B cell (primary cell): Measurements from ENCODE around the gene FAM217A. TPM values are rescaled to one million over a fixed set of nuclear protein-coding genes. Genes with fewer than 3 reads are reported as not detected.

Source experiments
- ATAC-seq: fragments of 200-7000 bp; cut with Tn5 transposase; one replicate; pipeline ENCODE4 v1.10.0; 2021; ENCODE audit warnings: low read depth, mild to moderate bottlenecking, moderate number of reproducible peaks, moderate library complexity
- CTCF ChIA-PET: fragments of 350-600 bp; sonication (Branson Sonifier 250); formaldehyde crosslinking; loops from one replicate; lab custom pipeline; 2021; ENCODE audit warnings: antibody characterized with exemption, inconsistent platforms; lab: Charles Lee
- POLR2A ChIA-PET: fragments of 350-600 bp; sonication (Branson Sonifier 250); formaldehyde crosslinking; loops from one replicate; lab custom pipeline; 2021; ENCODE audit warnings: antibody characterized with exemption; lab: Charles Lee
- DNase-seq: peaks from one replicate; pipeline ENCODE4 v3.0.0; 2013
- H2AFZ ChIP-seq: 2 replicates; pipeline ENCODE4 v1.6.1; 2012; ENCODE audit warnings: mild to moderate bottlenecking, low read depth, low read length; ENCODE audit not compliant: insufficient read depth, poor library complexity, severe bottlenecking
- H3K27ac ChIP-seq, 2 donors: 1 replicate in 1 of 2; 2 replicates in 1 of 2; pipeline ENCODE4 v1.5.1; 2012 to 2013; ENCODE audit warnings: low read length in 2 of 2, mild to moderate bottlenecking in 2 of 2, moderate library complexity in 1 of 2
- H3K27me3 ChIP-seq, 4 experiments: fragments of 200-600 bp in 1 of 4; sonication (generic) in 1 of 4; replicated peaks in 1 of 4; 1 replicate in 2 of 4; 2 replicates in 2 of 4; pipeline versions ENCODE4 v1.6.1 to v1.7.0; 2013 to 2016; ENCODE audit warnings: low read length in 3 of 4, mild to moderate bottlenecking in 2 of 4, mixed read lengths in 1 of 4, moderate library complexity in 1 of 4; ENCODE audit not compliant: insufficient read depth in 4 of 4, control insufficient read depth in 3 of 4; ENCODE audit errors: control extremely low read depth in 1 of 4
- H3K36me3 ChIP-seq, 2 experiments: replicated peaks in 1 of 2; 1 replicate in 1 of 2; 2 replicates in 1 of 2; pipeline versions ENCODE4 v1.6.1 to v1.7.1; 2013; ENCODE audit warnings: low read length in 1 of 2; ENCODE audit not compliant: insufficient read depth in 2 of 2, control insufficient read depth in 1 of 2; ENCODE audit errors: control extremely low read depth in 1 of 2, extremely low read depth in 1 of 2
- H3K4me1 ChIP-seq, 2 donors: fragments of 200-600 bp in 1 of 2; sonication (generic) in 1 of 2; 1 replicate in 1 of 2; 2 replicates in 1 of 2; pipeline versions ENCODE4 v1.5.1 to v1.6.1; 2013 to 2017; ENCODE audit warnings: low read length in 2 of 2; ENCODE audit not compliant: control insufficient read depth in 2 of 2, insufficient read depth in 2 of 2
- H3K4me2 ChIP-seq: replicated peaks from 2 replicates; pipeline ENCODE3; 2012; ENCODE audit warnings: mild to moderate bottlenecking, low read depth, low read length; ENCODE audit not compliant: poor library complexity, severe bottlenecking
- H3K4me3 ChIP-seq, 5 experiments: fragments of 200-600 bp in 1 of 5; sonication (generic) in 1 of 5; 1 replicate in 3 of 5; 2 replicates in 2 of 5; pipeline versions ENCODE4 v1.5.1 to v1.7.0; 2011 to 2016; ENCODE audit warnings: low read length in 4 of 5, mild to moderate bottlenecking in 4 of 5, low read depth in 2 of 5, control low read depth in 1 of 5, moderate library complexity in 1 of 5; ENCODE audit not compliant: insufficient read depth in 1 of 5; ENCODE audit errors: control extremely low read depth in 1 of 5, extremely low read depth in 1 of 5
- H3K79me2 ChIP-seq: fragments of 200-600 bp; sonication (generic); one replicate; pipeline ENCODE4 v1.6.0; 2016; ENCODE audit warnings: low read length; ENCODE audit not compliant: control insufficient read depth, insufficient read depth
- H3K9ac ChIP-seq: fragments of 200-600 bp; sonication (generic); 2 replicates; pipeline ENCODE4 v1.6.1; 2017; ENCODE audit warnings: mild to moderate bottlenecking, low read length, moderate library complexity
- H3K9me3 ChIP-seq, 3 donors: one replicate each; pipeline versions ENCODE4 v1.6.1 to v1.7.1; 2013; ENCODE audit warnings: low read length in 2 of 3; ENCODE audit not compliant: control insufficient read depth in 2 of 3, insufficient read depth in 1 of 3; ENCODE audit errors: control extremely low read depth in 1 of 3
- H4K20me1 ChIP-seq: 2 replicates; pipeline ENCODE4 v1.6.0; 2012; ENCODE audit warnings: mild to moderate bottlenecking, low read length; ENCODE audit not compliant: insufficient read depth, control insufficient read depth, poor library complexity, severe bottlenecking
- H3K27ac Mint-ChIP-seq: one replicate; pipeline ENCODE4 v1.8.0; 2021; ENCODE audit warnings: mixed read lengths
- H3K27me3 Mint-ChIP-seq: one replicate; pipeline ENCODE4 v1.8.0; 2021; ENCODE audit warnings: mixed read lengths
- H3K4me1 Mint-ChIP-seq: one replicate; pipeline ENCODE4 v1.8.0; 2021; ENCODE audit warnings: mixed read lengths
- H3K4me3 Mint-ChIP-seq: one replicate; pipeline ENCODE4 v1.8.0; 2021; ENCODE audit warnings: mixed read lengths
- H3K9me3 Mint-ChIP-seq: one replicate; pipeline ENCODE4 v1.8.0; 2022; ENCODE audit warnings: mixed read lengths; ENCODE audit not compliant: insufficient read depth
- EZH2 ChIP-seq: IDR thresholded peaks from 2 replicates; pipeline ENCODE4 v1.6.1; 2012; ENCODE audit warnings: borderline replicate concordance, low read depth, mild to moderate bottlenecking, moderate library complexity, low read length; ENCODE audit not compliant: insufficient read depth, poor library complexity, severe bottlenecking
- WGBS: methylation state at CpG from one replicate; pipeline ENCODE4 v1.1.5; 2013; ENCODE audit warnings: missing lambda C conversion rate; ENCODE audit not compliant: insufficient coverage; 5-methylcytosine and 5-hydroxymethylcytosine counted together
- intact Hi-C: fragments of 100-400 bp; cut with micrococcal nuclease; formaldehyde crosslinking; loops from one replicate; pipeline ENCODE4 v1.10.0; 2022
- polyA plus RNA-seq: library from polyadenylated mRNA; depleted of rRNA; stranded (reverse); fragments of >200 nt; gene quantifications from 2 replicates; pipeline ENCODE4 v1.2.3, GENCODE V29; 2012
- total RNA-seq, 2 donors: library from RNA; stranded (reverse); fragments of 120-200 nt in 1 of 2; gene quantifications; 1 replicate in 1 of 2; 2 replicates in 1 of 2; pipeline versions ENCODE4 v1.2.3 to v1.2.4, GENCODE V29; 2013 to 2022
- TF ChIP-seq, protein P1 (sequence below): fragments of 200-600 bp; IDR thresholded peaks from one replicate; pipeline ENCODE4 v1.8.0; 2022; ENCODE audit warnings: antibody characterized with exemption, mild to moderate bottlenecking

FAM217A gene
- total and polyA plus RNA-seq, 2 donors (not counting 1 experiment from before 2014, with no cell fraction given) = not detected

DNA sequence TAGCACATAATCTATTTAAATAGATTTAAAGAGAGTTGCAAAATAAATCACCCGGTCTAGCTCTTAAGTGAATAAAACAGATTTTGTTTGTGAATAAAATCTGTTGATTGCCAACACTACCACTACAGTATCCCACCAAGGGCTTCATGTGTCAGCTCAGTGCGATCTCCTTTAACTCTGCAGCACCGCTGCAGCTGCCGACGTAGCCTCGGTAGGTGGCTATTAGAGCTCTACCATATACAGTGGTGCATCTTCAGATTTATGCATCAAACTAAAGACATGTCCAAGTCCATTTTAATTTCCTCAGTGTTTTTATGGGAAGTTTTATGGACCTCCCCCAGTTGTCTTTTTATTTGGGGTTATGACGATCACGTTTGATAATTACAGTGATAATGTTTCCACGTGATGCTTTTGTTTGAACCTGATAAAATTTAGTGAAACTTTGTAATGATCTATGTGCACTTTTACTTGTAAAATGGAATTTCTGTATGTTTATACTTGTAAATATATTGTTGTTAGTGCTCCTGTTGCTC lies 29.7 kb upstream of the FAM217A start:
- Histone ChIP-seq H3K79me2 (no peaks in the 10 kb centered on the region), H3K36me3 (no peaks in the 10 kb centered on the region), H4K20me1 (no peaks in the 10 kb centered on the region), H3K4me3 (no peak overlapping the region), H3K27ac (no peak overlapping the region), H3K4me2 (no peak overlapping the region), H3K27me3 (peaks cover 0 to 2% (median 0%) of the 10 kb centered on the region in 4 experiments), H3K9me3 (peaks cover 0 to 4% (median 4%) of the 10 kb centered on the region in 3 donors), H3K9ac (no peak overlapping the region), H2AFZ (no peak overlapping the region), H3K4me1 (no peaks in the 10 kb centered on the region)
- DNase-seq (no peak), ATAC-seq (no peak)
- Mint-ChIP-seq H3K27ac (no peak overlapping the region), H3K4me1 (no peaks in the 10 kb centered on the region), H3K27me3 (peaks cover 2% of the 10 kb centered on the region), H3K4me3 (no peak overlapping the region), H3K9me3 (peaks cover 4% of the 10 kb centered on the region)
- TF ChIP-seq, protein P1, sequence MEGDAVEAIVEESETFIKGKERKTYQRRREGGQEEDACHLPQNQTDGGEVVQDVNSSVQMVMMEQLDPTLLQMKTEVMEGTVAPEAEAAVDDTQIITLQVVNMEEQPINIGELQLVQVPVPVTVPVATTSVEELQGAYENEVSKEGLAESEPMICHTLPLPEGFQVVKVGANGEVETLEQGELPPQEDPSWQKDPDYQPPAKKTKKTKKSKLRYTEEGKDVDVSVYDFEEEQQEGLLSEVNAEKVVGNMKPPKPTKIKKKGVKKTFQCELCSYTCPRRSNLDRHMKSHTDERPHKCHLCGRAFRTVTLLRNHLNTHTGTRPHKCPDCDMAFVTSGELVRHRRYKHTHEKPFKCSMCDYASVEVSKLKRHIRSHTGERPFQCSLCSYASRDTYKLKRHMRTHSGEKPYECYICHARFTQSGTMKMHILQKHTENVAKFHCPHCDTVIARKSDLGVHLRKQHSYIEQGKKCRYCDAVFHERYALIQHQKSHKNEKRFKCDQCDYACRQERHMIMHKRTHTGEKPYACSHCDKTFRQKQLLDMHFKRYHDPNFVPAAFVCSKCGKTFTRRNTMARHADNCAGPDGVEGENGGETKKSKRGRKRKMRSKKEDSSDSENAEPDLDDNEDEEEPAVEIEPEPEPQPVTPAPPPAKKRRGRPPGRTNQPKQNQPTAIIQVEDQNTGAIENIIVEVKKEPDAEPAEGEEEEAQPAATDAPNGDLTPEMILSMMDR = no peak
- no peak for TF ChIP-seq EZH2
- 100% methylated on average over 3 of the region's 9 CpGs for WGBS
- intact Hi-C loops = no loop called here
- ChIA-PET POLR2A (no interaction called here), CTCF (no interaction called here)

DNA sequence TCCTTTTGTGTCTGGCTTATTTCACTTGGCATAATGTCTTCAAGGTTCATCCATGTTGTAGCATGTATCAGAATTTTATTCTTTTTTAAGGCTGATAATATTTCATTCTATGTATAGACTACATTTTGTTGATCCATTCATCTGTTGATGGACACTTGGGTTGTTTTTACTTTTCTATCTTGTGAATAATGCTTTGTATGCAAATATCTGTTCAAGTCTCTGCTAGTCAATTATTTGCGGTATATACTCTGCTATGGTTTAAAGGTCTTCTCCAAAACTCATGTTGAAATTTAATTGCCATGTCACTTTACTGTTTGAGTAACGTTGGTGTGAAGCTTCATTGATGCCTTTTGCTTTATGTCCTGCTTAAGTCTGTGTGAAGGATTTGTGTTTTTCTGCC lies 28.9 kb upstream of the FAM217A start:
- H3K4me1 Mint-ChIP-seq = no peaks in the 10 kb centered on the region
- H3K27me3 Mint-ChIP-seq = no peaks in the 10 kb centered on the region
- no peaks in the 10 kb centered on the region for H3K9me3 Mint-ChIP-seq
- H3K4me1 ChIP-seq = no peaks in the 10 kb centered on the region
- peaks cover 0 to 4% (median 1%) of the 10 kb centered on the region in 3 donors for H3K9me3 ChIP-seq
- H3K27me3 ChIP-seq = peaks cover 0 to 2% (median 0%) of the 10 kb centered on the region in 4 experiments
- no peak overlapping the region for H2AFZ ChIP-seq
- no peak overlapping the region for H3K4me3 Mint-ChIP-seq
- TF ChIP-seq, protein P1 = no peak
- no peak for TF ChIP-seq EZH2
- H3K36me3 ChIP-seq = no peaks in the 10 kb centered on the region
- intact Hi-C loops = no loop called here
- H3K27ac ChIP-seq = no peak overlapping the region
- no peak overlapping the region for H3K4me2 ChIP-seq
- H3K9ac ChIP-seq = no peak overlapping the region
- H3K4me3 ChIP-seq = no peak overlapping the region
- CTCF ChIA-PET = no interaction called here
- H3K27ac Mint-ChIP-seq = no peak overlapping the region
- ATAC-seq = no peak
- no CpG with 5 or more reads among the region's 2 CpGs for WGBS
- POLR2A ChIA-PET = no interaction called here
- H3K79me2 ChIP-seq = no peaks in the 10 kb centered on the region
- no peaks in the 10 kb centered on the region for H4K20me1 ChIP-seq
- no peak for DNase-seq
